Activated T-helper 1 cell treated with anti-CD3 and anti-CD28 coated beads, Interleukin-2, amount 50 U/mL, for 16 hours (primary cell): ENCODE measurements around the gene CST1.

Experiments
- DNase-seq, 2 donors: peaks; one replicate each; pipeline ENCODE4 v3.0.0-alpha.2; 2020; ENCODE audit warnings: low read depth in 1 of 2, low spot score in 1 of 2

CST1 gene

GRCh38 chr20:23710771-23711170 is 40.0 kb downstream of the CST1 start:
- DNase-seq, result no peak

GRCh38 chr20:23705895-23706294 is 44.8 kb downstream of the CST1 start:
- no peak for DNase-seq

GRCh38 chr20:23702021-23702420 is 48.7 kb downstream of the CST1 start:
- DNase-seq, result no peak

GRCh38 chr20:23700931-23701330 is 49.8 kb downstream of the CST1 start:
- no peak for DNase-seq

- no peak for DNase-seq
Measured at GRCh38 chr20:23697947-23698346, 52.8 kb downstream of the CST1 start.
